OCI-LY3 (cell line): Measurements from ENCODE around the gene NDUFA13.

Experiments used
- H2AFZ ChIP-seq: fragments of 200-600, 300-600 bp; shearing (Covaris generic); 2 replicates; pipeline ENCODE4 v1.6.0; 2014; ENCODE audit warnings: antibody characterized with exemption, low read depth, low read length
- H3K27ac ChIP-seq: fragments of 200-600, 300-600 bp; sonication (generic); 2 replicates; pipeline ENCODE4 v1.5.1; 2014; ENCODE audit warnings: mild to moderate bottlenecking, low read length, moderate library complexity, mixed read lengths
- H3K27me3 ChIP-seq: fragments of 200-600, 300-600 bp; sonication (generic); 2 replicates; pipeline ENCODE4 v1.6.1; 2014; ENCODE audit warnings: low read depth, low read length, mixed read lengths
- H3K36me3 ChIP-seq: fragments of 200-600, 300-600 bp; sonication (generic); replicated peaks from 2 replicates; pipeline ENCODE3; 2014; ENCODE audit warnings: low read depth, low read length, mixed read lengths
- H3K4me1 ChIP-seq: fragments of 300-600, 200-600 bp; sonication (generic); 2 replicates; pipeline ENCODE4 v1.6.1; 2014; ENCODE audit warnings: low read length, mixed read lengths
- H3K4me2 ChIP-seq: fragments of 200-600, 300-600 bp; sonication (generic); 2 replicates; pipeline ENCODE4 v1.6.1; 2014; ENCODE audit warnings: low read length, mixed read lengths
- H3K4me3 ChIP-seq: fragments of 300-600, 200-600 bp; sonication (generic); 2 replicates; pipeline ENCODE4 v1.5.1; 2014; ENCODE audit warnings: antibody characterized with exemption, mild to moderate bottlenecking, low read length, moderate library complexity
- H3K79me2 ChIP-seq: fragments of 300-600, 200-600 bp; shearing (Covaris generic); 2 replicates; pipeline ENCODE4 v1.6.1; 2014; ENCODE audit warnings: mild to moderate bottlenecking, low read length, mixed read lengths
- H3K9ac ChIP-seq: fragments of 300-600, 200-600 bp; shearing (Covaris generic); 2 replicates; pipeline ENCODE4 v1.6.0; 2014; ENCODE audit warnings: mild to moderate bottlenecking, low read length, moderate library complexity
- H3K9me3 ChIP-seq: fragments of 200-600, 300-600 bp; shearing (Covaris generic); 2 replicates; pipeline ENCODE4 v1.6.1; 2014; ENCODE audit warnings: low read length, mixed read lengths; ENCODE audit not compliant: insufficient read depth
- H4K20me1 ChIP-seq: fragments of 200-600, 300-600 bp; sonication (generic); 2 replicates; pipeline ENCODE4 v1.6.1; 2016; ENCODE audit warnings: low read length, mixed read lengths; ENCODE audit not compliant: insufficient read depth
- EZH2phosphoT487 ChIP-seq: fragments of 200-600 bp; shearing (Covaris generic); IDR thresholded peaks from 2 replicates; pipeline ENCODE4 v1.6.1; 2018; ENCODE audit warnings: antibody characterized with exemption, mixed run types, low read depth
- TF ChIP-seq, protein P1 (sequence below): fragments of 200-600, 300-600 bp; sonication (generic); IDR thresholded peaks from 2 replicates; pipeline ENCODE4 v1.5.1; 2014; ENCODE audit warnings: antibody characterized with exemption, low read length, low read depth

Gene NDUFA13

DNA sequence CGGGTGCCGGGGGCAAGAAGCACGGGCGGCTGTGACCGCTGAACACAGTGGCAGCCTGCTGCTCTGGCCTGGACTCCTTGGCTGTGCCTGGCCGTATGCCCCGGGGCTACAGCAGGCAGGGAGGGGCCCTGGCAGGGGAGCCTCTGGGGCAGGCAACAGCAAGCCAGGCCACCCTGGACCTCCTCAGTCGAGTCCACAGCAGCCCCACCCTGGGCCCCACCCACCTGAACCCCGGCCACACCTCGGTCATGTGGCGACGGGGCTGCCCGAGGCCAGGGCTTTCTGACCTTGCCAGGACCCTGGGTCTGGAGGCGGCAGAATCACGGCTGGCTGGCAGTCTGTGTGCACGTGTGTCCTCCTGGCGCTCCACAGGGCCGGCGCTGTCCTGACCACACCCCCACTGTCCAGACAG lies 30.7 kb downstream of the NDUFA13 start:
- Histone ChIP-seq H3K4me2 (no peak overlapping the region), H3K36me3 (no peaks in the 10 kb centered on the region), H3K27me3 (no peaks in the 10 kb centered on the region), H3K4me1 (no peaks in the 10 kb centered on the region), H3K9ac (no peak overlapping the region), H3K9me3 (no peaks in the 10 kb centered on the region), H4K20me1 (no peaks in the 10 kb centered on the region), H2AFZ (no peak overlapping the region), H3K27ac (no peak overlapping the region), H3K4me3 (no peak overlapping the region), H3K79me2 (no peaks in the 10 kb centered on the region)
- TF ChIP-seq, protein P1, sequence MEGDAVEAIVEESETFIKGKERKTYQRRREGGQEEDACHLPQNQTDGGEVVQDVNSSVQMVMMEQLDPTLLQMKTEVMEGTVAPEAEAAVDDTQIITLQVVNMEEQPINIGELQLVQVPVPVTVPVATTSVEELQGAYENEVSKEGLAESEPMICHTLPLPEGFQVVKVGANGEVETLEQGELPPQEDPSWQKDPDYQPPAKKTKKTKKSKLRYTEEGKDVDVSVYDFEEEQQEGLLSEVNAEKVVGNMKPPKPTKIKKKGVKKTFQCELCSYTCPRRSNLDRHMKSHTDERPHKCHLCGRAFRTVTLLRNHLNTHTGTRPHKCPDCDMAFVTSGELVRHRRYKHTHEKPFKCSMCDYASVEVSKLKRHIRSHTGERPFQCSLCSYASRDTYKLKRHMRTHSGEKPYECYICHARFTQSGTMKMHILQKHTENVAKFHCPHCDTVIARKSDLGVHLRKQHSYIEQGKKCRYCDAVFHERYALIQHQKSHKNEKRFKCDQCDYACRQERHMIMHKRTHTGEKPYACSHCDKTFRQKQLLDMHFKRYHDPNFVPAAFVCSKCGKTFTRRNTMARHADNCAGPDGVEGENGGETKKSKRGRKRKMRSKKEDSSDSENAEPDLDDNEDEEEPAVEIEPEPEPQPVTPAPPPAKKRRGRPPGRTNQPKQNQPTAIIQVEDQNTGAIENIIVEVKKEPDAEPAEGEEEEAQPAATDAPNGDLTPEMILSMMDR = no peak
- no peak for TF ChIP-seq EZH2phosphoT487

DNA sequence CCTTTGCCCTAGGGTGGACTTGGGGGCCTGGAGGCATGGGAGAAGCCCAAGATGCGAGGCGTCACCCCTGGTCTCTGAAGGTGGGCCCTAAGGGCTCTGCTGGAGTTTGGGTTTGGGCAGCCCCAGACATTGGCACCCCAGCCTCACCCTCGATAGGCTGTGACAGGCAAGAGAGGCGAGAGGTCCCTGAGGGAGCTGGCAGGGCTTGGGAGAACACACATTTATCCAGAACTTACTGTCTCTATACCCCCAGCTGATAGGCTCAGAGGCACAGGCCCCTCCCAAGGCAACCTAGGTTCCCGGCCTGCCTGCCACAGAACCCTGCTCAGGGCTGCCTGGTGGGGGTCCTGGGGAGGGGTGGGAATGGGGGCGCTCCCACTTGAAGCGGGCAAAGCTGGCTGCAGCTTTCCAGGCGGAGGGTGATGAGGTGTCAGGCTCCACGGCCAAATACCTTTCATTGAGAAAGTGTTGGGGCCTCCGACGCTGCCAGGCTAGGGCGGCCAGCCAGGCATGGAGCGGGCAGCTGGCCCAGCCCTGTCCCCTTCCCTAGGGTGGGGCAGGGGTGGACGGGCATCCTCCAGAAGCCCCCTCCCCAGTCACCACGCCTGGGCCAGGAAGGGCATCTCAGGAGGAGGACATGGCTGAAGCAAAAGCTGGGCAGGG lies 31.8 kb downstream of the NDUFA13 start:
- Histone ChIP-seq H3K36me3 (no peaks in the 10 kb centered on the region), H3K9ac (no peak overlapping the region), H3K27ac (no peak overlapping the region), H2AFZ (no peak overlapping the region), H3K4me2 (no peak overlapping the region), H3K9me3 (no peaks in the 10 kb centered on the region), H4K20me1 (no peaks in the 10 kb centered on the region), H3K4me1 (no peaks in the 10 kb centered on the region), H3K27me3 (no peaks in the 10 kb centered on the region), H3K4me3 (no peak overlapping the region), H3K79me2 (no peaks in the 10 kb centered on the region)
- TF ChIP-seq EZH2phosphoT487 = no peak

DNA sequence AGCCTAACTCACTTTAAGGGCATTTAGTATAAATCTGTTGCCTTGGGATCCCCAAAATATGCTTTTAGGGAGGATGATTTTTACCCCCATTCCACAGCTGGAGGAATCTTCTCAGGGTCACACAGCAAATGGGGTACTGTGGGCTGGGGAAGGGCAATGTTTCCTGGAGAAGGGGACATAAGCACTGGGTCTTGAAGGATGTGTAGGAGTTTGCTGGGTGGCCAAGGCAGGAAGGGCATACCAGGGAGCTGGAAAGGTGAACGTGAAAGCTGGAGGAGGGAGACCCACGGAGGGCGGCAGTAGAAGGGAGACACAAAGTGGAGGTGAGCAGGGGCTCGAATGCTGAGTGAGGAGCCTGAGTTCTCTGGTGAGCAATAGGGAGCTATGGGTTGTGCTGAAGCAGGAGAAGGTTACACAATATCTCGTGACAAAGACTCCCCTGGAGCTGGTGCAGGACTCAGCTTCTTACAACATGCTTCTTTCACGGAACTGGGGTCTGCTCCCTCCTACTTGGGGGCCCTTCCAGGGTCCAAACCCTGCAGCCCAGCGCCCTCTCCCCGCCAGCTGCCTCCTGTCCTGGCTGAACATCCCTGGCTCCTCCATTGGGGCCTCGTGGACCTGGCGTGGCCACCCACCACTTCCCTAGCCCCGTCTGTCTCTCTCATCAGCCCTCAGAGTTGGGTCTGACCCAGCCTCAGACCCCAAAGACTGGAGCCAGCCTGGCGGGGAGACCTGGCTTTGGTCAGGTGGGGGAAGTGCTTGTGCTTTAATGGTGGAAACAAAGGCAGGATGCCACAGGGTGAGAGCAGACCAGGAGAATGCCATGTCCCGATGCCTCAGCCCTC lies 33.1 kb downstream of the NDUFA13 start:
- no peaks in the 10 kb centered on the region for H3K36me3 ChIP-seq
- H2AFZ ChIP-seq = no peak overlapping the region
- H4K20me1 ChIP-seq = no peaks in the 10 kb centered on the region
- no peak overlapping the region for H3K4me3 ChIP-seq
- no peaks in the 10 kb centered on the region for H3K9me3 ChIP-seq
- no peak overlapping the region for H3K4me2 ChIP-seq
- TF ChIP-seq EZH2phosphoT487 = no peak
- TF ChIP-seq, protein P1 = no peak
- H3K4me1 ChIP-seq = no peaks in the 10 kb centered on the region
- H3K27ac ChIP-seq = no peak overlapping the region
- no peak overlapping the region for H3K9ac ChIP-seq
- H3K27me3 ChIP-seq = no peaks in the 10 kb centered on the region
- H3K79me2 ChIP-seq = no peaks in the 10 kb centered on the region

DNA sequence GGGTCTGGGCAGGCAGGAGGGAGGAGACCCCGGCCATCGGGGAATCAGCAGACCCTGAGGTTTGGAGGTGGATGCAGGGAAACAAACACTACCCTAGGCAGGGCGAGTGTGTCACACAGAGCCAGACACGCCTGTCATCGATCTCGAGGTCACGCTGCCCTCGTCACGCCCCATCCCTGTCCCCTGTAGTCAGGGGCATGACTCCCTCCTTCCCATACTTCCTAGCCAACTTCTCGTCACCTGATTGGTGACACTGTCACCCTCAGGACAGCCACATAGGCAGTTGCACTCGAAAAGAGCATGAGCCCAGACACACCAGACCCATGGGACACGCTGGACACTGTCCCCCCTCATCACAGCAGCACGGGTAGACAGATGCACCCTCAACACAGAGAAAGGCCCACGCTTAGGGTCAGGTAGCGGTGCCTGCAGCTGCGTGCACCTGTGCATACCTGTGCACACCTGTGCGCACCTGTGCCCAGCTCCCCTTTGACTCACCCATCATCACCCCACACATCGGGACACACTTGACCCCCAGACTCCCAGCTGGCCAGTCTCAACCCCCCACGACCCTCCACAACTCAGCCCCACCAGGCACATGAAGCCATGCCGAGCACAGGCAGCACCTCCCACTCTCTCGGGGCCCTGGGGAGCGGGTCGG lies 33.9 kb downstream of the NDUFA13 start:
- Histone ChIP-seq H3K27me3 (no peaks in the 10 kb centered on the region), H3K4me2 (no peak overlapping the region), H2AFZ (no peak overlapping the region), H3K4me3 (no peak overlapping the region), H3K27ac (no peak overlapping the region), H3K4me1 (no peaks in the 10 kb centered on the region), H3K9me3 (no peaks in the 10 kb centered on the region), H3K9ac (no peak overlapping the region), H4K20me1 (no peaks in the 10 kb centered on the region), H3K79me2 (no peaks in the 10 kb centered on the region), H3K36me3 (no peaks in the 10 kb centered on the region)
- TF ChIP-seq EZH2phosphoT487 = no peak
- TF ChIP-seq, protein P1 = no peak
